ENCODE measurements around the gene PDCD2L.

GRCh38 chr19:34359954-34360315 is 44.3 kb upstream of the PDCD2L start:
- TF ChIP-seq POLR2A (IDR thresholded peaks at IDR 0.05; ENCODE audit: low read depth, low read length) (no peak), POLR2AphosphoS5 (IDR thresholded peaks at IDR 0.05; ENCODE audit: low read depth, low read length) (no peak), TAF1 (IDR thresholded peaks at IDR 0.05; ENCODE audit: borderline replicate concordance, low read depth, low read length) (no peak)
